ENCODE results near the gene KCNN4. TPM values are rescaled to one million over a fixed set of nuclear protein-coding genes. Genes with fewer than 3 reads are reported as not detected.

The KCNN4 gene
- total RNA-seq, 1 experiment from 2014 or later = 0.26 TPM

- Mint-ChIP-seq H3K36me3 (ENCODE audit: insufficient read depth in 1 of 3, low read depth in 3 of 3) (no peaks in the 10 kb centered on the region; a peak in 2 of 7 replicates), H3K27me3 (ENCODE audit: low read depth) (peaks cover 59% of the 10 kb centered on the region), H3K4me3 (no peak overlapping the region; a peak in 1 of 5 replicates), H3K27ac (no peak overlapping the region), H3K4me1 (peaks cover 21 to 29% of the 10 kb centered on the region in 2 experiments), H3K9me3 (no peaks in the 10 kb centered on the region)
- no peaks in the 10 kb centered on the region for H3K79me2 ChIP-seq (ENCODE audit: insufficient read depth, low read length)
- no peak for DNase-seq
- no peak overlapping the region for H4K5ac ChIP-seq (ENCODE audit: insufficient read length, low read depth, low read length)
- H2AFZ ChIP-seq (ENCODE audit: low read length) = no peak overlapping the region
- no peak overlapping the region for H3K18ac ChIP-seq (ENCODE audit: insufficient read length, low read depth, low read length)
- H3K56ac ChIP-seq (ENCODE audit: insufficient read length, low read depth, low read length) = no peak overlapping the region
- H3K79me1 ChIP-seq (ENCODE audit: insufficient read depth, low read depth, low read length, poor library complexity, severe bottlenecking) = no peaks in the 10 kb centered on the region
- peaks cover 12% of the 10 kb centered on the region; the same call in 1 of the 2 replicates for H3K27me3 ChIP-seq (ENCODE audit: insufficient read depth, low read length)
- no peak overlapping the region for H4K91ac ChIP-seq (ENCODE audit: insufficient read length, low read depth, low read length)
- H3K9me3 ChIP-seq (ENCODE audit: control insufficient read depth, low read depth, low read length) = no peaks in the 10 kb centered on the region
- H3T11ph ChIP-seq (ENCODE audit: low read length) = no peak overlapping the region
- no peak overlapping the region for H3K4ac ChIP-seq (ENCODE audit: low read depth, low read length)
- H2BK120ac ChIP-seq (ENCODE audit: low read depth, low read length, poor library complexity, severe bottlenecking) = no peak overlapping the region
- H2AK5ac ChIP-seq (ENCODE audit: insufficient read length, low read length) = no peak overlapping the region
- no peak overlapping the region for H2BK5ac ChIP-seq (ENCODE audit: insufficient read length, low read length)
- H4K8ac ChIP-seq (replicated peaks; ENCODE audit: insufficient read length, low read depth, low read length) = no peak overlapping the region
- H2BK15ac ChIP-seq (ENCODE audit: low read depth, low read length) = no peak overlapping the region
- H3K4me1 ChIP-seq (ENCODE audit: insufficient read depth, low read length) = peaks cover 3% of the 10 kb centered on the region; the same call in 1 of the 2 replicates
- no peak overlapping the region for H3K4me2 ChIP-seq (ENCODE audit: insufficient read depth, insufficient read length, low read length)
- no CpG with 5 or more reads among the region's 14 CpGs for WGBS (ENCODE audit: extremely low coverage, insufficient read length, low lambda C conversion rate)
- H4K20me1 ChIP-seq (ENCODE audit: control insufficient read depth, insufficient read depth, insufficient read length) = no peaks in the 10 kb centered on the region
- TF ChIP-seq CTCF (conservative IDR thresholded peaks at IDR 0.05) = no peak
- no peak overlapping the region for H3K27ac ChIP-seq (ENCODE audit: insufficient read length, low read depth, low read length)
- H3K23ac ChIP-seq (ENCODE audit: insufficient read length, low read depth, low read length) = no peak overlapping the region
- no peak overlapping the region for H3K14ac ChIP-seq (ENCODE audit: insufficient read depth, low read length)
- no peak overlapping the region for H2BK20ac ChIP-seq (ENCODE audit: low read depth, low read length, poor library complexity, severe bottlenecking)
- H3K23me2 ChIP-seq (ENCODE audit: insufficient read length, low read depth, low read length, poor library complexity, severe bottlenecking) = peaks cover 7% of the 10 kb centered on the region
- H2BK12ac ChIP-seq (ENCODE audit: insufficient read length, low read depth, low read length) = no peak overlapping the region
- no peak overlapping the region for H3K9ac ChIP-seq (ENCODE audit: extremely low read depth, insufficient read length, low read length)
These were observed 11.5 kb downstream of the KCNN4 start for GRCh38 chr19:43769256-43769655.
